Tibial nerve (tissue), 4 donors: Measurements from ENCODE around the gene ZNF394. TPM values are rescaled to one million over a fixed set of nuclear protein-coding genes. Genes with fewer than 3 reads are reported as not detected.

Experiments
- DNase-seq, 2 donors: peaks; one replicate each; pipeline ENCODE4 v3.0.0-alpha.2; 2019; ENCODE audit warnings: low spot score in 2 of 2
- H3K27ac ChIP-seq, 4 donors: fragments of 200-600 bp; sonication (generic) in 3 of 4; one replicate each; pipeline ENCODE4 v1.5.1; 2017 to 2019; ENCODE audit warnings: mild to moderate bottlenecking in 1 of 4
- H3K27me3 ChIP-seq, 2 donors: fragments of 200-600 bp; sonication (generic) in 1 of 2; one replicate each; pipeline versions ENCODE4 v1.5.1 to v1.6.0; 2017 to 2019
- H3K36me3 ChIP-seq, 3 donors: fragments of 200-600 bp; sonication (generic); one replicate each; pipeline ENCODE4 v1.5.1; 2018 to 2019
- H3K4me1 ChIP-seq, 4 donors: fragments of 200-600 bp; sonication (generic) in 3 of 4; one replicate each; pipeline ENCODE4 v1.5.1; 2017 to 2019
- H3K4me3 ChIP-seq, 4 donors: fragments of 200-600 bp; sonication (generic) in 3 of 4; one replicate each; pipeline ENCODE4 v1.5.1; 2017 to 2019; ENCODE audit warnings: mild to moderate bottlenecking in 1 of 4, moderate library complexity in 1 of 4
- H3K9me3 ChIP-seq, 4 donors: fragments of 200-600 bp; sonication (generic) in 3 of 4; one replicate each; pipeline ENCODE4 v1.5.1; 2017 to 2019
- CTCF ChIP-seq, 5 experiments: fragments of 200-600 bp in 3 of 5; fragments of 450-650 bp in 2 of 5; sonication (generic) in 3 of 5; IDR thresholded peaks; one replicate each; pipeline ENCODE4 v1.5.1; 2016 to 2019; ENCODE audit warnings: antibody characterized with exemption in 5 of 5, mild to moderate bottlenecking in 3 of 5, moderate library complexity in 2 of 5
- EP300 ChIP-seq, 2 donors: sonication (generic); formaldehyde crosslinking; IDR thresholded peaks; one replicate each; pipeline ENCODE4 v1.6.1; 2017; ENCODE audit warnings: antibody characterized with exemption in 2 of 2, mild to moderate bottlenecking in 1 of 2
- POLR2A ChIP-seq, 2 donors: fragments of 450-650 bp; IDR thresholded peaks; one replicate each; pipeline ENCODE4 v1.6.1; 2017; ENCODE audit warnings: antibody characterized with exemption in 2 of 2, mild to moderate bottlenecking in 2 of 2, moderate library complexity in 2 of 2
- WGBS, 2 donors: methylation state at CpG; one replicate each; pipeline ENCODE4 v1.1.5; 2018; 5-methylcytosine and 5-hydroxymethylcytosine counted together
- total RNA-seq, 4 donors: library from RNA; depleted of rRNA; stranded (reverse); fragments of >200 nt; gene quantifications; one replicate each; pipeline ENCODE4 v1.1.0, GENCODE V29; 2016

Gene ZNF394
- total RNA-seq, 4 donors from 2014 or later, result 36.9 to 47.3 (median 44.5) TPM

DNA sequence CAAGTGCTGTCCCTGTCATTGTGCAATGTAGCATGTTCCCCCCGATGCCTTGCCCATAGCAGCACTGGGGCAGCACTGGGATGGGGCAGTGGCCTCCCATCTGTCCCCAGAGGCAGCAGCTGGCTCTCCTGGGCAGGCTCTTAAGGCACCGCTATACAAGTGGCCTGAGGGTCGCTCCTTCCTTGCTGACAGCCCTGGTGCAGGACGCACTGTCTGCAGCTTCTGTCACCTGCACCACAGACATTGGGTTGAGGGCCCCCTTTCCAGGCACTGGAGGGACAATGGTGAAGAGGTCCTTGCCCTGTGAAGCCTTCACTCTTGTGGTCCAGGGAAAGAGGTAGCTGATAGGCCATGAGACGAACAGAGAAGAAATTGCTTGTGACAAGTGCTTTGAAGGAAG, 50.8 kb downstream of the ZNF394 start:
- no peak overlapping the region for H3K27ac ChIP-seq
- H3K4me3 ChIP-seq, result no peak overlapping the region
- TF ChIP-seq EP300 (IDR thresholded peaks at IDR 0.05), result no peak
- TF ChIP-seq POLR2A (IDR thresholded peaks at IDR 0.05), result no peak
- no peak for TF ChIP-seq CTCF (IDR thresholded peaks at IDR 0.05)
- DNase-seq, result no peak
- peaks cover 6 to 100% (median 32%) of the 10 kb centered on the region in 3 donors for H3K36me3 ChIP-seq
- no peaks in the 10 kb centered on the region for H3K4me1 ChIP-seq
- no peaks in the 10 kb centered on the region for H3K9me3 ChIP-seq
- WGBS, 2 donors, result 94 to 99% methylated on average over 4 to 5 of the region's 5 CpGs
- H3K27me3 ChIP-seq, result no peaks in the 10 kb centered on the region

DNA sequence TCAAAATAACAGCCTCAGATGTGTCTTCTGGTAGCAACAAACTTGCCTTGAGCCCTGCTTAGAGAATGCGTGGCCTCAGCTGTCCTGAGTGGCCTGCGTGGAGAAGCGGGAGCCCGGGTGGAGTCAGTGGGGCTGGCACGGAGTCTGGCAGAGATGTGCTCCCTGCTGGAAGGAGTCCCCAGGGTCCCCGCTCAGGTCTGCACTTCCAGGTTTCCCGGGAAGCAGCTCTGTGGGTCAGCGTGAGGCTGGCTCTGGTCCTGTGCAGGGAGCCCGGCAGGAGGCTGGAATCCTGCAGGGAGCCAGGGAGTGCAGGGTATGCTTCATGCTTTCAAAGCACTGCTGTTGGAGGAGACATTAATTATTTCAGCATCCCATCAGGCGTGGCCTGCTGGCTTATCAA, 51.2 kb downstream of the ZNF394 start:
- H3K27ac ChIP-seq, result no peak overlapping the region
- H3K4me3 ChIP-seq, result no peak overlapping the region
- TF ChIP-seq EP300 (IDR thresholded peaks at IDR 0.05) (no peak), POLR2A (IDR thresholded peaks at IDR 0.05) (no peak), CTCF (IDR thresholded peaks at IDR 0.05) (no peak)
- no peak for DNase-seq
- no peaks in the 10 kb centered on the region for H3K27me3 ChIP-seq
- H3K9me3 ChIP-seq, result no peaks in the 10 kb centered on the region
- H3K4me1 ChIP-seq, result no peaks in the 10 kb centered on the region
- H3K36me3 ChIP-seq, result peaks cover 6 to 100% (median 32%) of the 10 kb centered on the region in 3 donors
- 91 to 100% methylated on average over 7 to 10 of the region's 10 CpGs for WGBS, 2 donors

- no peak for DNase-seq
- no peak overlapping the region for H3K4me3 ChIP-seq
- H3K36me3 ChIP-seq, result peaks cover 6 to 100% (median 32%) of the 10 kb centered on the region in 3 donors
- 85 to 92% methylated on average over 10 of the region's 10 CpGs for WGBS, 2 donors
- H3K27ac ChIP-seq, result no peak overlapping the region
- peaks cover 0 to 5% (median 0%) of the 10 kb centered on the region in 4 donors for H3K4me1 ChIP-seq
- H3K9me3 ChIP-seq, result no peaks in the 10 kb centered on the region
- H3K27me3 ChIP-seq, result no peaks in the 10 kb centered on the region
- no peak for TF ChIP-seq CTCF (IDR thresholded peaks at IDR 0.05)
- no peak for TF ChIP-seq EP300 (IDR thresholded peaks at IDR 0.05)
- TF ChIP-seq POLR2A (IDR thresholded peaks at IDR 0.05), result no peak
These were observed 52.1 kb downstream of the ZNF394 start for GRCh38 chr7:99447943-99448342.

DNA sequence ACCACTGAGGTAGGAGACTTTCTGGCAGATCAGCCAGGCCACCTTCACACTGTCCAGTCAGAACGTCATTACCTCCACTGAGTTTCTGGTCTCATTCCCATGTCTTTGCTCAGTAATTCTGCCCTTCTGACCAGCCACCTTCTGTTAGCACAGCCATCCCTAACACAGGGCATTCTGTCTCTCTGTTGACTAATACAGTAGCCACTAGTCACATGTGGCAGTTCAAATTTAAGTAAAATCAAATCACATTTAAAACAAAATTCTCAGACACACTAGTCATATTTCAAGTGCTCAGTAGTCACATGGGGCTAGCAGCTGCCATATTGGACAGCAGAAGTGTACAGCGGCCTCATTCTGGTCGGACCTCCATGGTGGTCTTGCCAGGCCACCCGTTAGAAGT, 54.0 kb downstream of the ZNF394 start:
- Histone ChIP-seq H3K4me3 (no peak overlapping the region), H3K9me3 (no peaks in the 10 kb centered on the region), H3K27me3 (no peaks in the 10 kb centered on the region), H3K36me3 (peaks cover 6 to 85% (median 32%) of the 10 kb centered on the region in 3 donors), H3K27ac (no peak overlapping the region), H3K4me1 (peaks cover 0 to 24% (median 9%) of the 10 kb centered on the region in 4 donors)
- TF ChIP-seq EP300 (IDR thresholded peaks at IDR 0.05) (no peak), CTCF (IDR thresholded peaks at IDR 0.05) (no peak), POLR2A (IDR thresholded peaks at IDR 0.05) (no peak)
- 84 to 88% methylated on average over 4 of the region's 4 CpGs for WGBS, 2 donors
- no peak for DNase-seq

Other genes with a start within 250 kb of the ZNF394 start
- not detected for gene MYH16, start 227.4 kb downstream of the ZNF394 start, total RNA-seq
- gene ARPC1A, start 174.4 kb downstream of the ZNF394 start, total RNA-seq, result 100 to 1,000 TPM in 3 of 4 donors, 10 to 100 TPM in 1; 92.2 to 151 (median 118) TPM
- 100 to 1,000 TPM; 178 to 337 (median 306) TPM for gene ARPC1B, start 125.6 kb downstream of the ZNF394 start, total RNA-seq
- gene PDAP1, start 91.7 kb downstream of the ZNF394 start, total RNA-seq, result 100 to 1,000 TPM in 1 of 4 donors, 10 to 100 TPM in 3; 65.4 to 107 (median 68.8) TPM
- gene BUD31, start 91.3 kb downstream of the ZNF394 start, total RNA-seq, result 10 to 100 TPM; 55.9 to 87.3 (median 75.8) TPM
- 10 to 100 TPM in 2 of 4 donors, 1 to 10 TPM in 2; 6.9 to 10.8 (median 9.5) TPM for gene PTCD1, start 61.5 kb downstream of the ZNF394 start, total RNA-seq
- gene CPSF4, start 61.3 kb downstream of the ZNF394 start, total RNA-seq, result 10 to 100 TPM; 34.3 to 77.9 (median 50.1) TPM
- 100 to 1,000 TPM; 127 to 656 (median 375) TPM for gene ATP5MF, start 34.1 kb downstream of the ZNF394 start, total RNA-seq
- gene ZNF789, start 27.4 kb downstream of the ZNF394 start, total RNA-seq, result 10 to 100 TPM in 3 of 4 donors, 1 to 10 TPM in 1; 7.4 to 16.5 (median 12.1) TPM
- gene ZKSCAN5, start 4.4 kb upstream of the ZNF394 start, total RNA-seq, result 10 to 100 TPM in 2 of 4 donors, 1 to 10 TPM in 2; 9.0 to 11.7 (median 9.9) TPM
- 1 to 10 TPM; 4.8 to 8.8 (median 5.6) TPM for gene FAM200A, start 51.8 kb upstream of the ZNF394 start, total RNA-seq
- 100 to 1,000 TPM in 2 of 4 donors, 10 to 100 TPM in 2; 90.8 to 140 (median 104) TPM for gene ZNF655, start 58.4 kb upstream of the ZNF394 start, total RNA-seq
- 1 to 10 TPM in 3 of 4 donors, not detected in 1; 1.2 to 1.8 (median 1.5) TPM for gene TMEM225B, start 98.0 kb upstream of the ZNF394 start, total RNA-seq
- gene ZSCAN25, start 116.7 kb upstream of the ZNF394 start, total RNA-seq, result 10 to 100 TPM; 23.2 to 34.1 (median 30.2) TPM
- 10 to 100 TPM in 2 of 4 donors, 1 to 10 TPM in 2; 2.4 to 42.9 (median 10.7) TPM for gene CYP3A5, start 179.7 kb upstream of the ZNF394 start, total RNA-seq
- under 1 TPM in 1 of 4 donors, not detected in 3; 0.22 TPM for gene CYP3A7, start 234.9 kb upstream of the ZNF394 start, total RNA-seq